Measurements from ENCODE around the gene ARHGEF12. TPM values are rescaled to one million over a fixed set of nuclear protein-coding genes. Genes with fewer than 3 reads are reported as not detected.

ARHGEF12 gene
- total and polyA plus RNA-seq, 3 donors from 2014 or later = 26.6 to 74.1 (median 72.7) TPM

DNA sequence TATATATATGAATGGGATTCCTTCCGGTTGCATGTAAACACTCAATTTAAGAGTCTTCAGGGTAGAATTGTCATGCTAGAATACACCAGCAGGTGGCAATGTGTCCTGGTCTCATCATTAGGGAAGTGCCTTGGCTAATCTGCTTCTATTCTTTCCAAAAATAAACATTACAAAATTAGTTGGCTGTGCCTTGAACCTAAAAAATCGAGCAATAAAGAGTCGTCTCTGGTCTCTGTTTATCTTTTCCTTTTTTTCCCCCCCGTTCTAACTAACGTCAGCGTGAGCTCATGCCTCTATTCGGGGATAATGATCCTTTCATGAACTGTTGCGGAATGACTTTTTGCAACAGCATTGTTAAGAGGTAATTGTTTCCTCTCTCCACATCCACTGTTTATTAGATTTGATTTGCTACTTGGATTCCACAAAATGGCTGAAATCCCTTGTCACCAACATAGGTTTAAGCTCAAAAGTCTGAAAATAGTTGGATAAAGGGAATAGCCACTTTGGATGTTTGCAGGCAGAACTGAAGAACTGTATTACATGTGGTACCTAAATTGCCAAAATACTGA, 1.2 kb upstream of the ARHGEF12 start:
- H3K4me1 ChIP-seq = peaks cover 20% of the 10 kb centered on the region
- H3K36me3 ChIP-seq (ENCODE audit: low read depth, missing control alignments) = no peaks in the 10 kb centered on the region
- peak; percentile 84 for DNase-seq
- WGBS, 2 donors = 0 to 1% methylated on average over 8 of the region's 8 CpGs
- peak overlapping the region; percentile 73 to 97 for H3K27ac ChIP-seq
- intact Hi-C loops (cut with DNase I; ENCODE audit: low total_unique reads) = no loop called here
- H3K27me3 ChIP-seq = no peaks in the 10 kb centered on the region
- no peak for TF ChIP-seq POLR2A (IDR thresholded peaks at IDR 0.05)
- peak; percentile 49 to 74 (median 55) for TF ChIP-seq CTCF (IDR thresholded peaks at IDR 0.05)
- H3K9me3 ChIP-seq = no peaks in the 10 kb centered on the region
- peak overlapping the region; percentile 92 for H3K4me3 ChIP-seq

DNA sequence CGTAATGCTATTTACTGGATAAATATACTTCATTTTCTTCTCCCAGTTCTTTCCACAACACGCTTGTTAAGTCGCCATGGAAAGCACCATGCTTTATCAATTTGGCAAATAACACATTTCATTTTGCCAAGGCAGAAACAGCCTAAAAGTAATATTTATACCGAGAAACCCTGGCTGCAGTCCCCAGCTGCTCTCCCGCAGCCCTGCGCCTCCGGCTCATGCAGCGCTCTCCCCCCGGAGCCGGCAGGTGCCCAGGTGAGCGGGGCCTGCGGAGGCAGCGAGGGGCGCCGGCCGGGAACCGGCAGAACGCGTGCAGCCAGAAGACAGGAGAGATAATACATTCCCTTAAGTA, 681 bp upstream of the ARHGEF12 start:
- Histone ChIP-seq H3K4me3 (peak overlapping the region; percentile 92), H3K36me3 (ENCODE audit: low read depth, missing control alignments) (no peaks in the 10 kb centered on the region), H3K4me1 (peaks cover 24% of the 10 kb centered on the region), H3K27me3 (no peaks in the 10 kb centered on the region), H3K27ac (peak overlapping the region; percentile 73 to 97), H3K9me3 (no peaks in the 10 kb centered on the region)
- TF ChIP-seq POLR2A (IDR thresholded peaks at IDR 0.05) = no peak
- TF ChIP-seq CTCF (IDR thresholded peaks at IDR 0.05) = no peak
- DNase-seq = no peak
- intact Hi-C loops (cut with DNase I; ENCODE audit: low total_unique reads) = no loop called here
- 0% methylated on average over 19 of the region's 19 CpGs for WGBS, 2 donors

GRCh38 chr11:120336641-120337354, 585 bp downstream of the ARHGEF12 start:
- H3K36me3 ChIP-seq (ENCODE audit: low read depth, missing control alignments) = no peaks in the 10 kb centered on the region
- H3K27me3 ChIP-seq = no peaks in the 10 kb centered on the region
- TF ChIP-seq CTCF (IDR thresholded peaks at IDR 0.05) (no peak), POLR2A (IDR thresholded peaks at IDR 0.05) (no peak)
- peak overlapping the region; percentile 95 to 97 for H3K27ac ChIP-seq
- intact Hi-C loops (cut with DNase I; ENCODE audit: low total_unique reads) = no loop called here
- H3K9me3 ChIP-seq = no peaks in the 10 kb centered on the region
- peak overlapping the region; percentile 92 for H3K4me3 ChIP-seq
- WGBS, 2 donors = 0 to 1% methylated on average over 27 to 44 of the region's 56 CpGs
- H3K4me1 ChIP-seq = peaks cover 22% of the 10 kb centered on the region
- DNase-seq = peak; percentile 52

- Histone ChIP-seq H3K4me3 (peak overlapping the region; percentile 92), H3K36me3 (ENCODE audit: low read depth, missing control alignments) (no peaks in the 10 kb centered on the region), H3K9me3 (no peaks in the 10 kb centered on the region), H3K27ac (peak overlapping the region; percentile 95 to 97), H3K4me1 (peaks cover 22% of the 10 kb centered on the region), H3K27me3 (no peaks in the 10 kb centered on the region)
- 4 to 5% methylated on average over 18 of the region's 18 CpGs for WGBS, 2 donors
- peak; percentile 68 for DNase-seq
- TF ChIP-seq POLR2A (IDR thresholded peaks at IDR 0.05) = no peak
- no peak for TF ChIP-seq CTCF (IDR thresholded peaks at IDR 0.05)
- intact Hi-C loops (cut with DNase I; ENCODE audit: low total_unique reads) = no loop called here
Observed at GRCh38 chr11:120337355-120338106, 1.3 kb downstream of the ARHGEF12 start.
